ENCODE results near the gene NUDT17. TPM values are rescaled to one million over a fixed set of nuclear protein-coding genes. Genes with fewer than 3 reads are reported as not detected.

Gene NUDT17
- total RNA-seq, 2 experiments from 2014 or later: 2.8 to 4.1 TPM

DNA sequence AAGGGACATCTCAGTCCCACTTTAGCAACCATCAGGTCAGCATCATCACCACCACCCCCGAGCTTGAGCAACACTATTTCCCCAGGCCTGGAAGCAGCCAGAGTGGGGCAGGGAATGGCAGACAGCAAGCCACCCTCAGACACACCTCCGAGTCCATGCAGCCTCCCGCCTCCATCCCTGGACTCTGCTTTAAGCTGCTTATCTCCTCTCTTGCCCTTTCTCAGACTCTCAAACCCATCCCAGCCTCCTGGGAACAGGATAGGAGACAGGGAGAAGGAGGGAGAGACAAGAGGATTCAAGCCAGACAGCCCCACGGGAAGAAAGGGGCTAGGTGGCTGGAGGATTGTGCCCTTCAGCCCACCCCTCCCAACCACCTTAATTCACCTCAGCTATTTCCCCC is 11.7 kb downstream of the NUDT17 start:
- ATAC-seq: no peak
- Mint-ChIP-seq H3K4me1 (peaks cover 10% of the 10 kb centered on the region), H3K27me3 (no peaks in the 10 kb centered on the region), H3K4me3 (no peak overlapping the region), H3K9me3 (ENCODE audit: low read depth) (no peaks in the 10 kb centered on the region), H3K36me3 (peaks cover 10% of the 10 kb centered on the region), H3K27ac (no peak overlapping the region)
- no peak for DNase-seq
- CTCF ChIA-PET: interaction anchor here (1.2 to 12.9 kb wide), 8 partner anchors 10 to 161 kb away, joined by 3 to 229 read pairs (median 10); partner anchors contain the start of genes NUDT17 and RBM8A

DNA sequence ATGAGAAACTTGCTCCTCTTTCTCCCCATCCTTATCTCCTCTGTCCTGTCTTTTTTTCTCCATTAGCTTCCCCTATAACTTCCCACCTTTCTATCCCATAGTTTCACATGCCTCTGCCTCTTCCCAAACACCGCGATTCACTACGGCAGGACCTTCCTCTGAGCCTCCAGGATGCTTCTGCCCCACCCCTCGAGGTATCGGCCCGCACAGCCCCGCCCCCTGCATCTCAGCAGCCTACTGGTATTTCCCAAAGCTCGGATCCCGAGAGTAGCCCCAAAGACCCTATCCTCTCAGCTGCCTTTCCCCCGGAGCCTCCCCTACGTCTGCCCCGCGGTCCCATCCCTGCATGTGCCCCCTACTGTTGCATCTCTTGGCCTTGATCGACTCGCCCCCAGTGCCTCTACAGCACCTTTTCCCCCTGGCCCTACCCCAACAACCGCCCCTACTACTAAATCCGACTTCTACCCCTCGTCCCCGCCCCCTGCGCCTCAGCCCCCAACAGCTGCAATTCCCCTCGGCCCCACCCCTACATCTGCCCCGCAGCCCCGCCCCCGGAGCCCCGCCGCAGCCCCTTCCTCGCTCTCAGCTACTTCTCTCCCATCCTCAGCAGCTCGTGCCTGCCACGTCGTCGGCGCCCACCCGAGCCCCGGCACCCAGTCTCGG is 12.9 kb downstream of the NUDT17 start:
- peaks cover 4% of the 10 kb centered on the region for H3K27me3 Mint-ChIP-seq
- CTCF ChIA-PET: interaction anchor here (0.6 to 12.9 kb wide), 18 partner anchors 9 to 175 kb away, joined by 3 to 229 read pairs (median 6); partner anchors contain the start of genes ITGA10, LIX1L, NUDT17 and PEX11B
- peaks cover 7% of the 10 kb centered on the region for H3K36me3 Mint-ChIP-seq
- H3K27ac Mint-ChIP-seq: peak overlapping the region; percentile 87
- H3K4me1 Mint-ChIP-seq: peaks cover 10% of the 10 kb centered on the region
- ATAC-seq (peak; percentile 46), DNase-seq (peak; percentile 76)
- no peaks in the 10 kb centered on the region for H3K9me3 Mint-ChIP-seq (ENCODE audit: low read depth)
- peak overlapping the region; percentile 95 for H3K4me3 Mint-ChIP-seq

- Mint-ChIP-seq H3K4me1 (peaks cover 10% of the 10 kb centered on the region), H3K27me3 (peaks cover 8% of the 10 kb centered on the region), H3K4me3 (peak within 1 kb of the TSS; percentile 95), H3K9me3 (ENCODE audit: low read depth) (no peaks in the 10 kb centered on the region), H3K36me3 (peaks cover 5% of the 10 kb centered on the region), H3K27ac (peak within 1 kb of the TSS; percentile 87)
- CTCF ChIA-PET: interaction anchor here (0.7 to 12.9 kb wide), 24 partner anchors 9 to 178 kb away, joined by 3 to 229 read pairs (median 4); partner anchors contain the start of genes ITGA10, LIX1L, NUDT17 and PEX11B
- peak; percentile 94 for DNase-seq
- ATAC-seq: peak; percentile 87
Observed at GRCh38 chr1:145858901-145859490, 13.6 kb downstream of the NUDT17 start, which contains the start of gene PIAS3. TSS of gene PIAS3 (minus strand) at chr1:145859081. CDS start at chr1:145858990, 91 bp downstream.

- ATAC-seq: peak; percentile 79
- H3K4me1 Mint-ChIP-seq: peaks cover 10% of the 10 kb centered on the region
- peaks cover 4% of the 10 kb centered on the region for H3K36me3 Mint-ChIP-seq
- peak; percentile 90 for DNase-seq
- H3K27ac Mint-ChIP-seq: peak overlapping the region; percentile 87
- peaks cover 11% of the 10 kb centered on the region for H3K27me3 Mint-ChIP-seq
- H3K4me3 Mint-ChIP-seq: peak overlapping the region; percentile 95
- CTCF ChIA-PET: interaction anchor here (0.7 to 12.9 kb wide), 19 partner anchors 8 to 177 kb away, joined by 3 to 229 read pairs (median 4); partner anchors contain the start of genes ITGA10, LIX1L, NUDT17 and PEX11B
- H3K9me3 Mint-ChIP-seq (ENCODE audit: low read depth): no peaks in the 10 kb centered on the region
Observed at GRCh38 chr1:145859491-145860023, 14.1 kb downstream of the NUDT17 start.

GRCh38 chr1:145863282-145864018 is 18.0 kb downstream of the NUDT17 start:
- Mint-ChIP-seq H3K27ac (no peak overlapping the region), H3K36me3 (no peaks in the 10 kb centered on the region), H3K9me3 (ENCODE audit: low read depth) (no peaks in the 10 kb centered on the region), H3K27me3 (peaks cover 19% of the 10 kb centered on the region), H3K4me1 (peaks cover 5% of the 10 kb centered on the region), H3K4me3 (no peak overlapping the region)
- CTCF ChIA-PET: interaction anchor here (0.6 to 12.9 kb wide), 4 partner anchors 10 to 151 kb away, joined by 3 to 229 read pairs (median 27); partner anchors contain the start of gene NUDT17
- no peak for DNase-seq
- no peak for ATAC-seq

GRCh38 chr1:145868232-145868631 is 22.8 kb downstream of the NUDT17 start:
- DNase-seq: no peak
- no peak for ATAC-seq
- Mint-ChIP-seq H3K9me3 (ENCODE audit: low read depth) (no peaks in the 10 kb centered on the region), H3K27ac (no peak overlapping the region), H3K4me3 (no peak overlapping the region), H3K4me1 (peaks cover 17% of the 10 kb centered on the region), H3K36me3 (no peaks in the 10 kb centered on the region), H3K27me3 (peaks cover 27% of the 10 kb centered on the region)
- CTCF ChIA-PET: interaction anchor here (1.1 to 9.3 kb wide), 5 partner anchors 9 to 59 kb away, joined by 3 to 83 read pairs (median 4); partner anchors contain the start of genes NUDT17, PIAS3 and RBM8A

- Mint-ChIP-seq H3K4me3 (peak overlapping the region; percentile 73), H3K36me3 (no peaks in the 10 kb centered on the region), H3K27ac (peak overlapping the region; percentile 41), H3K27me3 (peaks cover 41% of the 10 kb centered on the region), H3K9me3 (ENCODE audit: low read depth) (no peaks in the 10 kb centered on the region), H3K4me1 (peaks cover 17% of the 10 kb centered on the region)
- DNase-seq (peak; percentile 70), ATAC-seq (peak; percentile 88)
- CTCF ChIA-PET: interaction anchor here (0.6 to 9.3 kb wide), 10 partner anchors 10 to 163 kb away, joined by 3 to 83 read pairs (median 4); partner anchors contain the start of genes NUDT17 and PIAS3
Observed at GRCh38 chr1:145871994-145872924, 26.8 kb downstream of the NUDT17 start.

- H3K4me1 Mint-ChIP-seq: peaks cover 19% of the 10 kb centered on the region
- DNase-seq: no peak
- H3K4me3 Mint-ChIP-seq: no peak overlapping the region
- H3K27ac Mint-ChIP-seq: no peak overlapping the region
- no peaks in the 10 kb centered on the region for H3K36me3 Mint-ChIP-seq
- CTCF ChIA-PET: interaction anchor here (1.5 to 9.3 kb wide), 3 partner anchors 15 to 144 kb away, joined by 3 to 83 read pairs (median 51); partner anchors contain the start of genes NUDT17 and PIAS3
- ATAC-seq: no peak
- H3K27me3 Mint-ChIP-seq: peaks cover 46% of the 10 kb centered on the region
- H3K9me3 Mint-ChIP-seq (ENCODE audit: low read depth): no peaks in the 10 kb centered on the region
Observed at GRCh38 chr1:145874646-145875045, 29.2 kb downstream of the NUDT17 start.

DNA sequence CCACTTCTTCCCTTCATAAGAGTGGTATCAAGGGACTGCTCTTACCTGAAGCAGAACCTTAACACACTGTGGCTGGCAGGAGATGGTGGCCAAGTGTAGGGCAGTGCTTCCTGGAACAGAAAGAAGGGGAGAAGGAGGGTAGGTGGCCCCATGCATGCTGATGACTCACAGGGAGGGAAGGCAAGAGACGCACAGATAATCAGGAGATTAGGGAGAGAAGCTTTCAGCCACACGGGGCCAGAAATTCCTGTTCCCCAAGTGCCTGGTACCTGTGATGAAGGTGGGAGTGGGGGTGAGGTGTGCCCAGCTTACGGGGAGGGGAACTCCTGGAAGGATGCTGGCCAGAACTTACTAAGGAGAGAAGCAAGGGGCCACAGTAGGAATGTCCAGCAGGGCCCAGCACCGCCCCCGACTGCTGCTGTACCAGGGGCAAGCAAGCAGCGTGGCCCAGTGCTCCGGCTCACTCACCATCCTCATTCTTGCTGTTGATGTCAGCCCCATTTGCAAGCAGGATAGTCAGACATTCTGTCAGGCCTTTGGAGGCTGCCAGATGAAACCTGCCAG is 32.6 kb downstream of the NUDT17 start:
- Mint-ChIP-seq H3K36me3 (no peaks in the 10 kb centered on the region), H3K4me3 (no peak overlapping the region), H3K9me3 (ENCODE audit: low read depth) (no peaks in the 10 kb centered on the region), H3K27ac (no peak overlapping the region), H3K4me1 (peaks cover 3% of the 10 kb centered on the region), H3K27me3 (peaks cover 49% of the 10 kb centered on the region)
- DNase-seq (no peak), ATAC-seq (no peak)
- CTCF ChIA-PET: interaction anchor here (0.8 to 2.0 kb wide), 4 partner anchors 14 to 33 kb away, joined by 3 to 5 read pairs (median 4); partner anchors contain the start of genes NUDT17 and PIAS3

GRCh38 chr1:145878724-145879123 is 33.3 kb downstream of the NUDT17 start:
- Mint-ChIP-seq H3K36me3 (no peaks in the 10 kb centered on the region), H3K27me3 (peaks cover 47% of the 10 kb centered on the region), H3K4me1 (peaks cover 2% of the 10 kb centered on the region), H3K4me3 (no peak overlapping the region), H3K27ac (no peak overlapping the region), H3K9me3 (ENCODE audit: low read depth) (no peaks in the 10 kb centered on the region)
- DNase-seq (no peak), ATAC-seq (no peak)
- CTCF ChIA-PET: interaction anchor here (0.8 to 2.4 kb wide), 5 partner anchors 13 to 33 kb away, joined by 3 to 9 read pairs (median 4); partner anchors contain the start of genes ITGA10, NUDT17 and PIAS3

GRCh38 chr1:145879775-145880174 is 34.3 kb downstream of the NUDT17 start:
- Mint-ChIP-seq H3K4me3 (no peak overlapping the region), H3K4me1 (peaks cover 5% of the 10 kb centered on the region), H3K9me3 (ENCODE audit: low read depth) (no peaks in the 10 kb centered on the region), H3K27me3 (peaks cover 47% of the 10 kb centered on the region), H3K36me3 (no peaks in the 10 kb centered on the region), H3K27ac (no peak overlapping the region)
- CTCF ChIA-PET: interaction anchor here (2.2 to 3.8 kb wide), 4 partner anchors 12 to 34 kb away, joined by 8 to 17 read pairs (median 13); partner anchors contain the start of genes ITGA10 and NUDT17
- ATAC-seq (no peak), DNase-seq (no peak)

Measured in activated CD8-positive, alpha-beta memory T cell treated with anti-CD3 and anti-CD28 coated beads, Interleukin-2, amount 10 ng/mL, durations not matched to agents 7 days and 5 days (primary cell).